Large intestine (tissue), 3 donors: Measurements from ENCODE around the gene LRRC28. TPM values are rescaled to one million over a fixed set of nuclear protein-coding genes. Genes with fewer than 3 reads are reported as not detected.
A peak's percentile ranks its signal among the peaks of the same experiment; 100 is the strongest.

Experiments
- DNase-seq, 2 donors: peaks; one replicate each; pipeline versions ENCODE4 v3.0.0 to v3.0.0-alpha.2; 2013
- H3K27ac ChIP-seq: one replicate; pipeline ENCODE4 v1.5.1; 2013; ENCODE audit warnings: low read length
- H3K27me3 ChIP-seq: 2 replicates; pipeline ENCODE4 v1.6.1; 2013; ENCODE audit warnings: low read length; ENCODE audit not compliant: control insufficient read depth, insufficient read depth
- H3K36me3 ChIP-seq: 2 replicates; pipeline ENCODE4 v1.6.1; 2013; ENCODE audit warnings: low read length; ENCODE audit not compliant: control insufficient read depth, insufficient read depth
- H3K4me1 ChIP-seq: one replicate; pipeline ENCODE4 v1.6.1; 2013; ENCODE audit warnings: low read length; ENCODE audit not compliant: control insufficient read depth, insufficient read depth
- H3K4me3 ChIP-seq: one replicate; pipeline ENCODE4 v1.5.1; 2013; ENCODE audit warnings: low read length
- H3K9me3 ChIP-seq: one replicate; pipeline ENCODE4 v1.6.1; 2013; ENCODE audit warnings: mild to moderate bottlenecking, low read depth, low read length, moderate library complexity; ENCODE audit not compliant: control insufficient read depth
- WGBS: methylation state at CpG from one replicate; pipeline ENCODE4 v1.1.5; 2013; ENCODE audit warnings: low lambda C conversion rate; ENCODE audit not compliant: insufficient coverage; 5-methylcytosine and 5-hydroxymethylcytosine counted together
- polyA plus RNA-seq: library from polyadenylated mRNA; unstranded; fragments of 120-200 nt; gene quantifications from one replicate; pipeline ENCODE4 v1.2.1, GENCODE V29; 2013

LRRC28 gene
- polyA plus RNA-seq, 1 donor, result 40.4 TPM

DNA sequence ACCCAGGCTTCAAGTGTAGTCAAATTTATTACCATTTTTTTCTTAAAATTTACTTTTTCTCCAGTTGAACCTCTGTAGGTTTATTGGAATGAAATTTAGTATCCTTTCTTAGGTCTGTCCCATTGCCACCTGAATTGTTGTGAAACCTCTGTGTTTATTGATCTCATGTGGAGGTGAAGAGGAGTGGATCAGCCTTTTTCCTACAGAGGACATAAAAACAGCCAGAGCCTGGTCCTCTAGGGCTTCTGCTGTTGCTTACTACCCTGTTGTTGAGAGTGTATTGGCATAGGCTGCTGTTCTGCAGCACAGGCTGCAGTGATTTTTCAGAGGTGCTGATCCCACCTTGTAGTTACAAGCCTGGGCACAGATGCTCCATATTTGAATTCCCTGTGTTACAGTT lies 44.6 kb downstream of the LRRC28 start:
- no peak overlapping the region for H3K4me3 ChIP-seq
- no peak for DNase-seq
- no peaks in the 10 kb centered on the region for H3K27me3 ChIP-seq
- H3K27ac ChIP-seq, result no peak overlapping the region
- H3K9me3 ChIP-seq, result peaks cover 3% of the 10 kb centered on the region
- H3K36me3 ChIP-seq, result peaks cover 13% of the 10 kb centered on the region
- H3K4me1 ChIP-seq, result no peaks in the 10 kb centered on the region

DNA sequence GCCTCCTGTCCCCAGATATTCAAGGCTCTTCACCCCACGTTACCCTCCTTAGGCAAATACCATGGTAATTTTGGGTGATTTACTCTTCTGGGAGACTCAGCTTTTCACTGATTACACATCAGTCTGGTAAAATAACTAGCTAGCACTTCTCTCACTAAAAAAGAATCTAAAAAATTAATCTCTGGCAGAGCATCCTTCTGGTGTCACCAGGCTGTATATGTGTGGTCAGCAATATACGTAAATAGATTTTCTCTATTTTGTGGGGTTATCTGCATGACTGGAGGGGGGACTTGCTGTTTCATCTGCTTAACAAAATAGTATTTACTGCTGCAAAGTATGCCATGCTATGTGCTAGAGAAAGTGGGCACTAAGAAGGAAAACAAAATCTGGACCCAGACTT lies 45.1 kb downstream of the LRRC28 start:
- no peaks in the 10 kb centered on the region for H3K4me1 ChIP-seq
- H3K4me3 ChIP-seq, result no peak overlapping the region
- no peak for DNase-seq
- no peak overlapping the region for H3K27ac ChIP-seq
- H3K9me3 ChIP-seq, result peaks cover 3% of the 10 kb centered on the region
- no peaks in the 10 kb centered on the region for H3K27me3 ChIP-seq
- peaks cover 13% of the 10 kb centered on the region for H3K36me3 ChIP-seq
- WGBS, result no CpG with 5 or more reads among the region's 2 CpGs

DNA sequence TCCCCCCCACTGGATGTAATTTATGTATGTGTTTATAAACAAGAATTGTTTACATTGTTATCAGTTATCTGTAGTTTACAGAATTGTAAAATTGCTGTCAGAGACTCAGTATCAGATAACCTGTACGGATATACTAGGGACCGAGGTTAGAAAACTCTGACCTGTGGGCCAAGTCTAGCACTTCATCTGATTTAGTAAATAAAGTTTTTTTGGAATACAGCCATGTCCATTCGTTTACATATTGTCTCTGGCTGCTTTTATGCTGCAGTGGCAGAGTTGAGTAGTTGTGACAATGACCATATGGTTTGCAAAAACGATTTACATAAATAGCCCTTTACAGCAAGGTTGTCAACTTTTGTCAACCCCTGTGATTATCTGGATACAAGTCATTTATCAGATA lies 52.6 kb downstream of the LRRC28 start:
- WGBS, result 30% methylated on average over 2 of the region's 4 CpGs
- Histone ChIP-seq H3K27me3 (no peaks in the 10 kb centered on the region), H3K4me3 (no peak overlapping the region), H3K4me1 (no peaks in the 10 kb centered on the region), H3K9me3 (no peaks in the 10 kb centered on the region), H3K27ac (no peak overlapping the region), H3K36me3 (peaks cover 2% of the 10 kb centered on the region)
- DNase-seq, result no peak

DNA sequence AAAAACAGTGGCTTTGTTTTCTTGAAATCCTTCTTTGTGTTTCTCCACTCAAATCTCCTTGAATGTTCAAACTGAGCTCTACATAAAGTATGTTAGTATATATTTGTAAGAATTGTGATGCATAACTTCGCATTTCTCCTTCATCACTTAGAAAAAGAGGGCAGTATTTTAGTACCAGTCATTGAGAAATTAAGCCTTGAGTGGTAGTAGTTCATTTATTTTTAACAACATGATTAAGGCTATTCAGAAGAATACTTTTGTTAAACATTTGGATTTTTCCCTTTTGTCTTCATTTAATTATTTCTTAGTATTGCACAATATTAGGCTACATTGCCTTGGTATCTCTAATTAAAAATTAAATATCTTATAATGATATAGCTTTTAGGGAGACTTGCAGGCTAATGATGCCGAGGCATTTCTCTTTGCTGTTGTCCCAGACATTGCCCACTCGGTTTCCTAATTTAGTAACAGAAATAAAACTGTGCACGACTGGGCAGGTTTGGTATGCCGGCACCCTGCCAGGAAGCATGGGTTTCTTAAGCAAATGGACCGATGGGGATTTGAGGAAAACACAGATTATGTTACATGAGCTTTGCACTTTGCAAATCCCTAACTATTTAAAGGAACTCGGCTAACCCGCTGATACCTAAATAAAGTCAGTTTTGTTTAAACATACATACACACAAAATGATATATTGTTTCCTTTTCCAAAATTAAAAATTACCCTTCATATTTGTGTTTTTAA lies 54.7 kb downstream of the LRRC28 start:
- no peak overlapping the region for H3K4me3 ChIP-seq
- no peak overlapping the region for H3K27ac ChIP-seq
- no peak for DNase-seq

DNA sequence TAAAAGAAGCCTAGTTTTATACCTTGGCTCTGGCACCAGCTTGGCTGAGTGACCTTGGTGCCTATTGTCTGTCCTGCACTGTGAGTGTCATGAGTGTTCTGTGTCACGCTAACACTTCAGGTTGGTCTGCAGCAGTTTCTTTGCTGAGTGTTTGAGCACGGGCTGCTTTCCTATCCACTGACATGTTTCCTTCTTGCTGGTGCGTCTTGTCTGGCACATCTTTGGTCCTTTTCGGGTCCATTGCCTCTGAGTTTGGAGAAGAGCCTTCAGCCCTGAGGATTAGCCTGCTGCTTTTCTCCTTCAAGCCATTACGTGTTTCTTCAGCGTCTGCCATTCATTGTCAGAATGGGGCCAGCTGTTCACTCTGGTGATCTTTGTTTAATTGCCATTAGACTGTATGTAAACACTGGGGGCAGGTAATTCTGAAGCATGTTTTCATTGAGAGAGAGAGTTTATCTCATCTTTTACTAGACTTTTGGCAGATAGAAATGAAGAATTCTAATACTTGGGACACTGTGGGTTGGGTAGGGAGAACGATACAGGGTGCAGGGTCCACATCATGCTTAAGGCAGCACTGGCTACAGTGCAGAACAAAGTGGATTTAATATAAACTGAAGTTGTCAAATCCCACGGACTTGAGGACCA lies 55.5 kb downstream of the LRRC28 start:
- no peaks in the 10 kb centered on the region for H3K27me3 ChIP-seq
- H3K9me3 ChIP-seq, result no peaks in the 10 kb centered on the region
- no peaks in the 10 kb centered on the region for H3K4me1 ChIP-seq
- H3K4me3 ChIP-seq, result no peak overlapping the region
- H3K36me3 ChIP-seq, result peaks cover 5% of the 10 kb centered on the region
- 14% methylated on average over 1 of the region's 8 CpGs for WGBS
- peak overlapping the region; percentile 23 for H3K27ac ChIP-seq
- DNase-seq, result peak in 1 of 2 donors; percentile 50

More for the DNA sequence above, 54.7 kb downstream of the LRRC28 start:
- 30% methylated on average over 2 of the region's 8 CpGs for WGBS
- Histone ChIP-seq H3K36me3 (peaks cover 4% of the 10 kb centered on the region), H3K9me3 (no peaks in the 10 kb centered on the region), H3K27me3 (no peaks in the 10 kb centered on the region), H3K4me1 (no peaks in the 10 kb centered on the region)

DNA sequence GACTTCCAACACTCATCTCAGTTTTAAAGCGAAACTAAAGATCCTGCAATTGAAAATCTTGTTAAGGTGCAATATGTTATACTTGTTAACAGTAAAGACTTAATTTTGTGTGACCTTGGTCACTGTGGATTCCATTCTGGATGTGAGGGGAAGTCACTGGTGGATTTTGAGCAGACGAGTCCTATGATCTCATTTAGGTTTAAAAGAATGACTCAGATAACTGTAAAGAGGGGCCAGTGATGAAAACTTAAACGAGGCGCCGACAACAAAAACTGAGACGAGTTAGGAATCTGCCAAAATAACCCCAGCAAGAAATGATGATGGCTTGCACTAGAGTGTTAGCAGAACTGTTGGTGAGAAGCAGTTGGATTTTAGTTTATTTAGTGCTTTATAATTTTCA lies 56.5 kb downstream of the LRRC28 start:
- H3K27me3 ChIP-seq, result no peaks in the 10 kb centered on the region
- no peaks in the 10 kb centered on the region for H3K4me1 ChIP-seq
- H3K36me3 ChIP-seq, result peaks cover 5% of the 10 kb centered on the region
- H3K4me3 ChIP-seq, result no peak overlapping the region
- no peak for DNase-seq
- WGBS, result no CpG with 5 or more reads among the region's 6 CpGs
- H3K27ac ChIP-seq, result no peak overlapping the region
- peaks cover 2% of the 10 kb centered on the region for H3K9me3 ChIP-seq

DNA sequence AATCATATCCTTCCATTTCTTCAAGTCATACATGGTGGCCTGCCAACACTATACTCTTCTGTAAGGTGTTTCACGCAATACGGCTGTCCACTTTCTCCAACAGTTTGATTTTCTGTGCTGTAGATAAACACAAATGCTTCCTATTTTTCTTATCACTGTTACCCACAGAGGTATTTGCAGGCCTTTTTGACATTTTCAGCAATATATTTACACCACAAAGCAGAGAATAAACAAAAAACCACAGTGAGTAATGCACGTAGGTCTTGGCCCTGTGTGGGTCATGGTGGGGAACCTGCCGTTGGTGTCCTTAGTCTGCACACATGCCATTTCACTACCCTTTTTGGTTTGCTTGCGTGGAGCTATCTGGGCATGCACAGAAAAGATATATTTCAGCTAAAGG lies 59.5 kb downstream of the LRRC28 start:
- no peak overlapping the region for H3K4me3 ChIP-seq
- no peaks in the 10 kb centered on the region for H3K4me1 ChIP-seq
- no peak for DNase-seq
- peaks cover 5% of the 10 kb centered on the region for H3K36me3 ChIP-seq
- H3K27me3 ChIP-seq, result no peaks in the 10 kb centered on the region
- H3K9me3 ChIP-seq, result peaks cover 7% of the 10 kb centered on the region
- H3K27ac ChIP-seq, result no peak overlapping the region
- WGBS, result 90% methylated on average over 2 of the region's 5 CpGs

DNA sequence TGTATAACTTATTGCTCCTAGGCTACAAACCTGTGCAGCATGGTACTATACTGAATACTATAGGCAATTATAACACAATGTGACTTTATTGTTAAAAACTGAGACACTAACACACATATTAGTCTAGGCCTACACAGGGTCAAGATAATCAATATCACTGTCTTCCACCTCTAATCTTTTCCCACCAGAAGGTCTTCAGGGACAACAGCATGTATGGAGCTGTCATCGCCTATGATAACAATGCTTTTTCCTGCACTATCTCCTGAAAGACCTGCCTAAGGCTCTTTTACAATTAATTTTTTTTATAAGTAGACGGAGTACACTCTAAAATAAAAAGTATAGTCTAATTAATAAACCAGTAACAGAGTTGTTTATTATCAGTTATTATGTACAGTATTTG lies 60.9 kb downstream of the LRRC28 start:
- DNase-seq, result no peak
- no peaks in the 10 kb centered on the region for H3K27me3 ChIP-seq
- H3K27ac ChIP-seq, result no peak overlapping the region
- WGBS, result no CpG with 5 or more reads among the region's 2 CpGs
- no peaks in the 10 kb centered on the region for H3K4me1 ChIP-seq
- no peak overlapping the region for H3K4me3 ChIP-seq
- H3K9me3 ChIP-seq, result peaks cover 7% of the 10 kb centered on the region
- peaks cover 5% of the 10 kb centered on the region for H3K36me3 ChIP-seq

DNA sequence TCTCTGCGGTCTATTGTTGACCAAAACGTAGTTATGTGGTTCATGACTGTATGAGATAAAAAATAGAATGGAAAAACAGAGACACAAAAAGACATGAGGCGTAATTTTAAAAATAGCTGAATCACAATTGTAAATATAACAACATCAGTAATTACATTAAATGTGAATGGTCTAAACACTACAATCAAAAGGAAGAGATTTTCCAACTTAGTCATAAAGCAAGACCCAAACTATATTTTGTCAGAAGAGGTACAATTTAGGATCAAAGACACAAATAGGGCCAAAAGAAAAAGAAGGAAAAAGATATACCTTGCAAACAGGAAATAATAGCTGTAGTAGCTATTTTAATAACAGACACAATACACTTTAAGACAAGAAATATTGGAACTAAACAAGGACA lies 61.5 kb downstream of the LRRC28 start:
- Histone ChIP-seq H3K27me3 (no peaks in the 10 kb centered on the region), H3K4me3 (no peak overlapping the region), H3K9me3 (peaks cover 7% of the 10 kb centered on the region), H3K27ac (no peak overlapping the region), H3K4me1 (no peaks in the 10 kb centered on the region), H3K36me3 (peaks cover 5% of the 10 kb centered on the region)
- 100% methylated on average over 3 of the region's 3 CpGs for WGBS
- no peak for DNase-seq

DNA sequence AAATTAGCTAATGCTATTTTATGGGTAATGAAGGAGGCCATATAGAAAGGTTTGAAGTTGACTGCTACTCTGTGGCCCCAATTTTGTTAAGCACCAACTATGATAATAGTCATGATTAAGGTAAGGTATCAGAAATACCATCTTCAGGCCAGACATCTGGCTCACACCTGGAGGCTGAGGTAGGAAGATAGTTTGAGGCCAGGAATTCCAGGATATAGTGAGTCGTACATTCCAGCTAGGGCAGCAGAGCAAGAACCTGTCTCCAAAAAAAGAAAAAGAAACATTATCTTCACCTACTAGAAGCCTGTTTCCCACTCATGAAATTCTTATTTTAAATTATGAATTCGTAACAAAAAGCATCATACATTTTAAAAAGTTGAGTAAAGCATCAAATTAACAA lies 64.4 kb downstream of the LRRC28 start:
- Histone ChIP-seq H3K36me3 (peaks cover 5% of the 10 kb centered on the region), H3K27me3 (no peaks in the 10 kb centered on the region), H3K4me3 (no peak overlapping the region), H3K9me3 (peaks cover 7% of the 10 kb centered on the region), H3K4me1 (no peaks in the 10 kb centered on the region), H3K27ac (no peak overlapping the region)
- 92% methylated on average over 1 of the region's 2 CpGs for WGBS
- DNase-seq, result no peak
